Thoracic aorta (tissue), 2 donors: ENCODE measurements around the gene SORCS1. TPM values are rescaled to one million over a fixed set of nuclear protein-coding genes. Genes with fewer than 3 reads are reported as not detected.

Source experiments
- ATAC-seq: fragments of 150-250 bp; one replicate; pipeline ENCODE4 v1.8.0; 2017; ENCODE audit warnings: low read depth; ENCODE audit not compliant: insufficient number of reproducible peaks, low FRiP score
- DNase-seq: peaks from one replicate; pipeline ENCODE4 v3.0.0-alpha.2; 2020; ENCODE audit warnings: low spot score
- H3K27ac ChIP-seq, 2 donors: fragments of 200-600 bp; sonication (generic); 1 replicate in 1 of 2; 2 replicates in 1 of 2; pipeline ENCODE4 v1.5.1; 2016; ENCODE audit warnings: mild to moderate bottlenecking in 2 of 2, moderate library complexity in 2 of 2
- H3K27me3 ChIP-seq: fragments of 200-600 bp; sonication (generic); replicated peaks from 2 replicates; pipeline ENCODE4 v1.6.0; 2016; ENCODE audit warnings: mild to moderate bottlenecking; ENCODE audit not compliant: insufficient read depth
- H3K36me3 ChIP-seq: fragments of 200-600 bp; sonication (generic); one replicate; pipeline ENCODE4 v1.5.1; 2016
- H3K4me1 ChIP-seq, 2 donors: fragments of 200-600 bp; sonication (generic); 1 replicate in 1 of 2; 2 replicates in 1 of 2; pipeline versions ENCODE4 v1.5.1 to v1.6.0; 2016; ENCODE audit warnings: low read depth in 2 of 2, mild to moderate bottlenecking in 1 of 2; ENCODE audit not compliant: control insufficient read depth in 1 of 2
- H3K4me3 ChIP-seq: fragments of 200-600 bp; sonication (generic); 2 replicates; pipeline ENCODE4 v1.5.1; 2016; ENCODE audit warnings: mild to moderate bottlenecking
- H3K9me3 ChIP-seq: fragments of 200-600 bp; sonication (generic); 2 replicates; pipeline ENCODE4 v1.5.1; 2016
- total RNA-seq, 2 donors: library from RNA; depleted of rRNA; stranded (reverse); fragments of >200 nt; gene quantifications; one replicate each; pipeline versions ENCODE4 v1.1.0 to v1.2.3, GENCODE V29; 2016
- TF ChIP-seq, protein P1 (sequence below): fragments of 200-600 bp; sonication (generic); IDR thresholded peaks from one replicate; pipeline ENCODE4 v1.5.1; 2019; ENCODE audit warnings: antibody characterized with exemption

SORCS1 gene
- total RNA-seq, 2 donors from 2014 or later, result 0.27 to 1.1 TPM

DNA sequence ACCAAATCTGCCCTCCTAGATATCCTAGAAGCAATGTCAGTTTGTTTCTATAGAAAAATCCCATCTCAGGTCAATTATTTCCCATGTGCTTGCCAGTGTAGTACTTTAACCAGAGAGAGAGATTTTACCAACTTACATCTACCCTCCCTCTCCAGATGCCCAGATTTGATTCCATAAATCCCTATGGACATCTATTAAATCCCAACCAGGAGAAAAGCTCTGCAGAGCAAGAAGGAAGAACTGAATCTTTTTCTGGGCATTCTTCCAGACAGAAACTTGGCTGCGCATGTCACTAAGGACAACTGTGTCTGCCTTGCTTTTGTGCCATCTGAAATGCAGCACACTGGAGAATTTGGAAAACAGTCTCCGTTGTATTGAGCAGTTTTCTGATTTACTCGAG, 597.6 kb downstream of the SORCS1 start:
- DNase-seq, result no peak
- TF ChIP-seq, protein P1, sequence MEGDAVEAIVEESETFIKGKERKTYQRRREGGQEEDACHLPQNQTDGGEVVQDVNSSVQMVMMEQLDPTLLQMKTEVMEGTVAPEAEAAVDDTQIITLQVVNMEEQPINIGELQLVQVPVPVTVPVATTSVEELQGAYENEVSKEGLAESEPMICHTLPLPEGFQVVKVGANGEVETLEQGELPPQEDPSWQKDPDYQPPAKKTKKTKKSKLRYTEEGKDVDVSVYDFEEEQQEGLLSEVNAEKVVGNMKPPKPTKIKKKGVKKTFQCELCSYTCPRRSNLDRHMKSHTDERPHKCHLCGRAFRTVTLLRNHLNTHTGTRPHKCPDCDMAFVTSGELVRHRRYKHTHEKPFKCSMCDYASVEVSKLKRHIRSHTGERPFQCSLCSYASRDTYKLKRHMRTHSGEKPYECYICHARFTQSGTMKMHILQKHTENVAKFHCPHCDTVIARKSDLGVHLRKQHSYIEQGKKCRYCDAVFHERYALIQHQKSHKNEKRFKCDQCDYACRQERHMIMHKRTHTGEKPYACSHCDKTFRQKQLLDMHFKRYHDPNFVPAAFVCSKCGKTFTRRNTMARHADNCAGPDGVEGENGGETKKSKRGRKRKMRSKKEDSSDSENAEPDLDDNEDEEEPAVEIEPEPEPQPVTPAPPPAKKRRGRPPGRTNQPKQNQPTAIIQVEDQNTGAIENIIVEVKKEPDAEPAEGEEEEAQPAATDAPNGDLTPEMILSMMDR, result no peak
- H3K4me3 ChIP-seq, result no peak overlapping the region
- H3K9me3 ChIP-seq, result no peaks in the 10 kb centered on the region
- no peaks in the 10 kb centered on the region for H3K36me3 ChIP-seq
- no peaks in the 10 kb centered on the region for H3K4me1 ChIP-seq
- ATAC-seq, result no peak
- no peaks in the 10 kb centered on the region for H3K27me3 ChIP-seq
- no peak overlapping the region for H3K27ac ChIP-seq

DNA sequence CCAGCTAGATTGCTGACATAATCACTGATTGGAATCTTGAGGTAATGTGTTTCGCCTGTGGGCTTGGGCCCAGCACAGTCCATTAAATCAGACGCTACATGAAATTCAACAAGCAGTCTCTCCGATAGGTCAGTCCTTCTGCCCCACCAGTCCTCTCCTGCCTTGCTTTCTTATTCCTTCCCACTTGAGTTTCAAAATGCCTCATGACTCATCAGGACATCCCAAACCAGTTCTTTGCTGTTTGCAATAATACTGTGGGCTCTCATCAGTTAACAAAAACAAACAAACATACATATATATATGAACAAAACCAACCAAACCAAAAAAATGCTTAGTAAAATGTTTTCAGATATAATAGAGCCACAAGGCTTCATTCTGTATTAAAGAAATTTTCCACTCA, 599.0 kb downstream of the SORCS1 start:
- ATAC-seq (no peak), DNase-seq (no peak)
- Histone ChIP-seq H3K9me3 (no peaks in the 10 kb centered on the region), H3K4me3 (no peak overlapping the region), H3K4me1 (no peaks in the 10 kb centered on the region), H3K27me3 (no peaks in the 10 kb centered on the region), H3K27ac (no peak overlapping the region), H3K36me3 (no peaks in the 10 kb centered on the region)
- TF ChIP-seq, protein P1, result no peak

DNA sequence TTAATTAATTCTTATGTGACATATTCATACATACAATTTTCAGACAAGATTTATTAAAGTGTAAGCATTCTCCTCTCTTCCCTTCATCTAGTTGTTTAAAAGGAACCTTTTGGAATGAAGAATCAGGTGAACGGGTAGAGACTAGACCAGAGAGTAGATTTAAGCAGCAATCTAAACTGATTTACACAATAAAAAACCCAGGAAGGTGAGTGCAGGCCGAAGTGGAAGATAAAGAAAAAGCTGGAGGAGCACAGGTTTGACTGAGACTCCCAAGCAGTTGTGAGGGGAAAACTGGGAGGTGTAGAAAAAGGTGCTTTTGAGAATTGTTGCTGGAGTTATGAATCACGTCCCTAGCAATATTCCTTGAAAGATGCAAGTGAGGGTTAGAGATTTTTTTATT, 601.1 kb downstream of the SORCS1 start:
- ATAC-seq, result no peak
- Histone ChIP-seq H3K9me3 (no peaks in the 10 kb centered on the region), H3K36me3 (no peaks in the 10 kb centered on the region), H3K27ac (no peak overlapping the region), H3K4me3 (no peak overlapping the region), H3K27me3 (no peaks in the 10 kb centered on the region), H3K4me1 (no peaks in the 10 kb centered on the region)
- TF ChIP-seq, protein P1, result no peak
- DNase-seq, result no peak

DNA sequence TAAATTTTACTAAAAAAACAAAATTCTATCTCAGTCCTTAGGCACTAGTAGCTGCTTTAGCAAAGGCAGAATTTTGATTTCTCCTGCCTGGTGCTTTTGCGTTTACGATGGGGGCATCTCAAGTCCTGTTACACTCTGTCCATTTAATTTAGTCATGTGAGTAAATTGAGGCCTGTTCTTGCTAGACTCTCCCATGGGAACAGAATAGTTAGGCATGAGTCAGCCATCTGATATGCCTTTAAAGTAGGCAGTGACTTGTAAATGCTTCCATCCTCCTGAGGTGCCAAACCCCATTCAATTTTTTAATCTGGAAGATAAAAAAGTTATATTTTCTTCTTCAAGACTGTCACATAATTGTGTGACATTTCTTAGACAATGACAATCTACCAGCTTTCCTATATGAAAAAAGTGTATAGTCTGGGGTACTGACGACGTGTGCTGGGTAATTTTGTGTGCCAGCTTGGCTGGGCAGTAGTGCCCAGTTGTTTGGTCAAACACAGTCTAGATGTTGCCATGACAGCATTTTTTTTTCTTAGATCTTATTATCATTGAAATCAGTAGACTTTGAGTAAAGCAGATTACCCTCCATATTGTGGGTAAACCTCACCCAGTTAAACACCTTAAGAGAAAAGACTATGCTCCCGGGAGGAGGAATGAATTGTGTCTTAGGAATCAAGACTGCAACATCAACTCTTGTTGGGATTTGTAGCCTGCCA, 603.4 kb downstream of the SORCS1 start:
- Histone ChIP-seq H3K27ac (no peak overlapping the region), H3K4me3 (no peak overlapping the region), H3K27me3 (no peaks in the 10 kb centered on the region), H3K4me1 (no peaks in the 10 kb centered on the region), H3K36me3 (no peaks in the 10 kb centered on the region), H3K9me3 (no peaks in the 10 kb centered on the region)
- TF ChIP-seq, protein P1, result no peak
- ATAC-seq (no peak), DNase-seq (no peak)

DNA sequence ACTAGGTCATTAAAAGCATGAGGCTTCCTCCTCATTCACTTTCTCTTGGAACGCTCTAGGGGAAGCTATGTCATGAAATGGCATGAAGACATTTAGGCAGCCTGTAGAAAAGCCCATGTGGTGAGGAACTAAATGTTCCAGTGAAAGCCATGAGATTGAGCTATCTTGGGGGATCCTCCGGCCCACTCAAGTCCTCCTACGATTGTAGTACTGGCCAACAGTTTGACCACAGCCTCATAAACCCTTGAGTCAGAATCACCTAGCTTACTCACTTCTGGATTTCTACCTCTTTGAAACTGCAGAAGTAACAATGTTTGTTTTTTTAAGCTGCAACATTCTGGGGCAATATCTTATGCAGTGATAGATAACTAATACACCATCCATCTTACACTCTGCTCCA, 605.1 kb downstream of the SORCS1 start:
- TF ChIP-seq, protein P1, result no peak
- ATAC-seq, result no peak
- DNase-seq, result no peak

More for the DNA sequence above, 605.1 kb downstream of the SORCS1 start:
- no peaks in the 10 kb centered on the region for H3K27me3 ChIP-seq
- H3K4me3 ChIP-seq, result no peak overlapping the region
- no peaks in the 10 kb centered on the region for H3K9me3 ChIP-seq
- no peaks in the 10 kb centered on the region for H3K36me3 ChIP-seq
- no peak overlapping the region for H3K27ac ChIP-seq
- no peaks in the 10 kb centered on the region for H3K4me1 ChIP-seq
